H9 (cell line): ENCODE measurements around the gene TMCC1. TPM values are rescaled to one million over a fixed set of nuclear protein-coding genes. Genes with fewer than 3 reads are reported as not detected.
A peak's percentile ranks its signal among the peaks of the same experiment; 100 is the strongest.

ENCODE experiments used
- DNase-seq: peaks from one replicate; pipeline ENCODE4 v3.0.0-alpha.2; 2017
- H2AFZ ChIP-seq: one replicate; pipeline ENCODE4 v1.6.1; 2013; ENCODE audit warnings: mild to moderate bottlenecking, low read length, control low read depth, moderate library complexity
- H2AK5ac ChIP-seq: 2 replicates; pipeline ENCODE4 v1.6.1; 2013; ENCODE audit warnings: low read length, control low read depth, mixed read lengths; ENCODE audit not compliant: insufficient read length
- H2BK120ac ChIP-seq: one replicate; pipeline ENCODE4 v1.6.1; 2013; ENCODE audit warnings: low read depth, mild to moderate bottlenecking, low read length, control low read depth, inconsistent platforms; ENCODE audit not compliant: poor library complexity, severe bottlenecking
- H2BK12ac ChIP-seq: 2 replicates; pipeline ENCODE4 v1.6.1; 2013; ENCODE audit warnings: low read length, control low read depth, mixed read lengths, low read depth; ENCODE audit not compliant: insufficient read length
- H2BK15ac ChIP-seq: 2 replicates; pipeline ENCODE4 v1.6.1; 2013; ENCODE audit warnings: low read depth, low read length, control low read depth
- H2BK20ac ChIP-seq: one replicate; pipeline ENCODE4 v1.6.1; 2013; ENCODE audit warnings: low read depth, mild to moderate bottlenecking, low read length, control low read depth, inconsistent platforms; ENCODE audit not compliant: poor library complexity, severe bottlenecking
- H2BK5ac ChIP-seq: 2 replicates; pipeline ENCODE4 v1.6.1; 2013; ENCODE audit warnings: low read length, control low read depth, mixed read lengths; ENCODE audit not compliant: insufficient read length
- H3K14ac ChIP-seq: 2 replicates; pipeline ENCODE4 v1.6.1; 2013; ENCODE audit warnings: low read length, control low read depth; ENCODE audit not compliant: insufficient read depth
- H3K18ac ChIP-seq: 2 replicates; pipeline ENCODE4 v1.6.1; 2013; ENCODE audit warnings: low read depth, mild to moderate bottlenecking, mixed read lengths, low read length, control low read depth; ENCODE audit not compliant: insufficient read length
- H3K23ac ChIP-seq: 2 replicates; pipeline ENCODE4 v1.6.1; 2013; ENCODE audit warnings: low read length, control low read depth, mixed read lengths, low read depth; ENCODE audit not compliant: insufficient read length
- H3K23me2 ChIP-seq: 2 replicates; pipeline ENCODE4 v1.6.1; 2013; ENCODE audit warnings: low read depth, mild to moderate bottlenecking, mixed read lengths, low read length, control low read depth; ENCODE audit not compliant: insufficient read length, poor library complexity, severe bottlenecking
- H3K27ac ChIP-seq: 2 replicates; pipeline ENCODE4 v1.5.1; 2013; ENCODE audit warnings: low read length, control low read depth, mixed read lengths, low read depth; ENCODE audit not compliant: insufficient read length
- H3K27me3 ChIP-seq: 2 replicates; pipeline ENCODE4 v1.6.1; 2013; ENCODE audit warnings: low read length, control low read depth, inconsistent platforms; ENCODE audit not compliant: insufficient read depth
- H3K4ac ChIP-seq: 2 replicates; pipeline ENCODE4 v1.6.1; 2013; ENCODE audit warnings: low read depth, mild to moderate bottlenecking, control low read depth, inconsistent platforms, low read length, moderate library complexity
- H3K4me1 ChIP-seq: 2 replicates; pipeline ENCODE4 v1.6.1; 2013; ENCODE audit warnings: low read length, control low read depth, inconsistent platforms; ENCODE audit not compliant: insufficient read depth
- H3K4me2 ChIP-seq: 2 replicates; pipeline ENCODE4 v1.6.1; 2013; ENCODE audit warnings: low read length, control low read depth, mixed read lengths; ENCODE audit not compliant: insufficient read length, insufficient read depth
- H3K56ac ChIP-seq: 2 replicates; pipeline ENCODE4 v1.6.1; 2013; ENCODE audit warnings: low read depth, mild to moderate bottlenecking, mixed read lengths, low read length, control low read depth; ENCODE audit not compliant: insufficient read length
- H3K79me1 ChIP-seq: 2 replicates; pipeline ENCODE4 v1.6.1; 2013; ENCODE audit warnings: low read depth, mild to moderate bottlenecking, moderate library complexity, low read length, control low read depth, inconsistent platforms; ENCODE audit not compliant: insufficient read depth, poor library complexity, severe bottlenecking
- H3K79me2 ChIP-seq: 2 replicates; pipeline ENCODE4 v1.6.1; 2013; ENCODE audit warnings: low read length, control low read depth, inconsistent platforms; ENCODE audit not compliant: insufficient read depth
- H3K9ac ChIP-seq: 2 replicates; pipeline ENCODE4 v1.6.1; 2013; ENCODE audit warnings: low read length, control low read depth, mixed read lengths; ENCODE audit not compliant: insufficient read length; ENCODE audit errors: extremely low read depth
- H3K9me3 ChIP-seq: one replicate; pipeline ENCODE4 v1.6.1; 2013; ENCODE audit warnings: low read depth, low read length, inconsistent platforms; ENCODE audit not compliant: control insufficient read depth
- H3T11ph ChIP-seq: one replicate; pipeline ENCODE4 v1.6.1; 2013; ENCODE audit warnings: mild to moderate bottlenecking, low read length, control low read depth, inconsistent platforms
- H4K20me1 ChIP-seq: one replicate; pipeline ENCODE4 v1.6.1; 2013; ENCODE audit not compliant: control insufficient read depth, insufficient read length, insufficient read depth
- H4K5ac ChIP-seq: 2 replicates; pipeline ENCODE4 v1.6.1; 2013; ENCODE audit warnings: low read depth, mild to moderate bottlenecking, mixed read lengths, low read length, control low read depth; ENCODE audit not compliant: insufficient read length
- H4K8ac ChIP-seq: replicated peaks from 2 replicates; pipeline ENCODE4 v1.6.1; 2013; ENCODE audit warnings: low read length, control low read depth, mixed read lengths, low read depth; ENCODE audit not compliant: insufficient read length
- H4K91ac ChIP-seq: 2 replicates; pipeline ENCODE4 v1.6.1; 2013; ENCODE audit warnings: low read depth, mild to moderate bottlenecking, moderate library complexity, mixed read lengths, low read length, control low read depth; ENCODE audit not compliant: insufficient read length
- H3K27ac Mint-ChIP-seq, 3 experiments: 2 replicates in 2 of 3; 3 replicates in 1 of 3; pipeline ENCODE4 v1.8.0; 2020 to 2021; ENCODE audit warnings: mixed read lengths in 3 of 3, mild to moderate bottlenecking in 1 of 3, moderate library complexity in 1 of 3
- H3K27me3 Mint-ChIP-seq: 2 replicates; pipeline ENCODE4 v1.8.0; 2021; ENCODE audit warnings: low read depth, mild to moderate bottlenecking, moderate library complexity, mixed read lengths
- H3K36me3 Mint-ChIP-seq, 3 experiments: 2 replicates in 2 of 3; 3 replicates in 1 of 3; pipeline ENCODE4 v1.8.0; 2020 to 2021; ENCODE audit warnings: low read depth in 3 of 3, mixed read lengths in 3 of 3; ENCODE audit not compliant: insufficient read depth in 1 of 3
- H3K4me1 Mint-ChIP-seq, 2 experiments: 2 replicates each; pipeline ENCODE4 v1.8.0; 2020; ENCODE audit warnings: mixed read lengths in 2 of 2
- H3K4me3 Mint-ChIP-seq, 2 experiments: 2 replicates in 1 of 2; 3 replicates in 1 of 2; pipeline ENCODE4 v1.8.0; 2020 to 2021; ENCODE audit warnings: mild to moderate bottlenecking in 2 of 2, mixed read lengths in 2 of 2, moderate library complexity in 1 of 2
- H3K9me3 Mint-ChIP-seq, 2 experiments: 2 replicates in 1 of 2; 3 replicates in 1 of 2; pipeline ENCODE4 v1.8.0; 2020; ENCODE audit warnings: mild to moderate bottlenecking in 2 of 2, mixed read lengths in 2 of 2, moderate library complexity in 1 of 2
- WGBS: extraction: QIAGEN DNeasy Blood & Tissue Kit; methylation state at CpG from one replicate; pipeline ENCODE4 v1.1.7; 2013; ENCODE audit warnings: missing lambda C conversion rate, low lambda C conversion rate, mixed read lengths; ENCODE audit not compliant: insufficient read length; ENCODE audit errors: extremely low coverage; 5-methylcytosine and 5-hydroxymethylcytosine counted together
- total RNA-seq: library from RNA; stranded (reverse); gene quantifications from 2 replicates; pipeline ENCODE4 v1.2.1, GENCODE V29; 2021
- TF ChIP-seq, protein P1 (sequence below): fragments of 200-600 bp; sonication (generic); conservative IDR thresholded peaks from 3 replicates; pipeline ENCODE4 v1.8.0; 2021; ENCODE audit warnings: antibody characterized with exemption, mild to moderate bottlenecking

The TMCC1 gene
- total RNA-seq, 1 experiment from 2014 or later: 24.4 TPM

DNA sequence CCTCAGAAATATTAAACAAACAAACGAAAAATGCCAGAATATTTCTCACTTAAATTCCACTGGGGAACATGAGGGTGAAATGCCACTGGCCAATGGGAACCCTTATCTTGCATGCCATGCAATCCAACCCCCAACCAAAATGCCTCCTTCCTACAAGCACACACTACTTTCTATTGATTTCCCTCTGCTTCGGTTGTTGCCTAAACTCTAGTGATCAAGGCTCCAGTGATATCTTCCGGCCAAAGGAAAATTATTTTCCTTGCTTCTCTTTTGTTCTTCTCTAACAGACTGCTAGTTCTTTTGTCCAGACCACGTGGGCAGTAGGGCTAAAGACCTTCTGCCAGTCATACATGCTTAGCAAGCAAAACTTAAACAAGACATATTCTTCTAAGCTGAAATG is 115.7 kb downstream of the TMCC1 start:
- H3T11ph ChIP-seq: no peak overlapping the region
- no peak overlapping the region for H3K4me2 ChIP-seq
- H3K4ac ChIP-seq: no peak overlapping the region
- H3K23ac ChIP-seq: no peak overlapping the region
- no peak overlapping the region for H2BK15ac ChIP-seq
- no peaks in the 10 kb centered on the region for H3K79me2 ChIP-seq
- no peak overlapping the region for H2AK5ac ChIP-seq
- H3K4me1 ChIP-seq: no peaks in the 10 kb centered on the region
- H3K14ac ChIP-seq: no peak overlapping the region
- H3K18ac ChIP-seq: no peak overlapping the region
- H3K36me3 Mint-ChIP-seq: peaks cover 0 to 5% (median 3%) of the 10 kb centered on the region in 3 experiments; a peak in 2 of 7 replicates
- H4K5ac ChIP-seq: no peak overlapping the region
- no peaks in the 10 kb centered on the region for H3K27me3 ChIP-seq
- no peaks in the 10 kb centered on the region for H4K20me1 ChIP-seq
- H3K56ac ChIP-seq: no peak overlapping the region
- H3K79me1 ChIP-seq: no peaks in the 10 kb centered on the region
- no peak overlapping the region for H3K9ac ChIP-seq
- H2AFZ ChIP-seq: no peak overlapping the region
- WGBS: no CpG with 5 or more reads among the region's 4 CpGs
- H2BK120ac ChIP-seq: no peak overlapping the region
- no peaks in the 10 kb centered on the region for H3K9me3 ChIP-seq
- no peaks in the 10 kb centered on the region for H3K9me3 Mint-ChIP-seq
- no peak overlapping the region for H2BK20ac ChIP-seq
- H4K8ac ChIP-seq: no peak overlapping the region
- peaks cover 6 to 13% of the 10 kb centered on the region in 2 experiments; a peak in 3 of 4 replicates for H3K4me1 Mint-ChIP-seq
- no peak overlapping the region for H3K27ac ChIP-seq
- DNase-seq: no peak
- H2BK5ac ChIP-seq: no peak overlapping the region
- H3K23me2 ChIP-seq: no peaks in the 10 kb centered on the region
- H3K27me3 Mint-ChIP-seq: no peaks in the 10 kb centered on the region
- H3K27ac Mint-ChIP-seq: peak overlapping the region in 1 of 3 experiments; percentile 30; a peak in 2 of 7 replicates
- TF ChIP-seq, protein P1, sequence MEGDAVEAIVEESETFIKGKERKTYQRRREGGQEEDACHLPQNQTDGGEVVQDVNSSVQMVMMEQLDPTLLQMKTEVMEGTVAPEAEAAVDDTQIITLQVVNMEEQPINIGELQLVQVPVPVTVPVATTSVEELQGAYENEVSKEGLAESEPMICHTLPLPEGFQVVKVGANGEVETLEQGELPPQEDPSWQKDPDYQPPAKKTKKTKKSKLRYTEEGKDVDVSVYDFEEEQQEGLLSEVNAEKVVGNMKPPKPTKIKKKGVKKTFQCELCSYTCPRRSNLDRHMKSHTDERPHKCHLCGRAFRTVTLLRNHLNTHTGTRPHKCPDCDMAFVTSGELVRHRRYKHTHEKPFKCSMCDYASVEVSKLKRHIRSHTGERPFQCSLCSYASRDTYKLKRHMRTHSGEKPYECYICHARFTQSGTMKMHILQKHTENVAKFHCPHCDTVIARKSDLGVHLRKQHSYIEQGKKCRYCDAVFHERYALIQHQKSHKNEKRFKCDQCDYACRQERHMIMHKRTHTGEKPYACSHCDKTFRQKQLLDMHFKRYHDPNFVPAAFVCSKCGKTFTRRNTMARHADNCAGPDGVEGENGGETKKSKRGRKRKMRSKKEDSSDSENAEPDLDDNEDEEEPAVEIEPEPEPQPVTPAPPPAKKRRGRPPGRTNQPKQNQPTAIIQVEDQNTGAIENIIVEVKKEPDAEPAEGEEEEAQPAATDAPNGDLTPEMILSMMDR: no peak
- no peak overlapping the region for H4K91ac ChIP-seq
- no peak overlapping the region for H3K4me3 Mint-ChIP-seq
- H2BK12ac ChIP-seq: no peak overlapping the region
